GM23248 (cell line): ENCODE data around the gene MAGI1. TPM values are rescaled to one million over a fixed set of nuclear protein-coding genes. Genes with fewer than 3 reads are reported as not detected.

Source experiments
- DNase-seq: peaks from one replicate; pipeline ENCODE4 v3.0.0-alpha.2; 2015
- H2AFZ ChIP-seq: fragments of 200-600 bp; sonication (generic); 2 replicates; pipeline ENCODE4 v1.6.1; 2016; ENCODE audit warnings: antibody characterized with exemption
- H3F3A ChIP-seq: fragments of 200-600 bp; sonication (generic); 2 replicates; pipeline ENCODE4 v1.6.1; 2016; ENCODE audit warnings: mild to moderate bottlenecking, antibody characterized with exemption, mixed run types; ENCODE audit not compliant: insufficient read depth
- H3K27ac ChIP-seq: fragments of 200-600 bp; sonication (generic); 2 replicates; pipeline ENCODE4 v1.5.1; 2016; ENCODE audit warnings: mild to moderate bottlenecking
- H3K27me3 ChIP-seq: fragments of 200-600 bp; sonication (generic); replicated peaks from 2 replicates; pipeline ENCODE4 v1.6.1; 2016; ENCODE audit warnings: mild to moderate bottlenecking; ENCODE audit not compliant: insufficient read depth
- H3K36me3 ChIP-seq: fragments of 200-600 bp; sonication (generic); 2 replicates; pipeline ENCODE4 v1.6.1; 2016; ENCODE audit warnings: low read depth, mild to moderate bottlenecking
- H3K4me1 ChIP-seq: fragments of 200-600 bp; sonication (generic); 2 replicates; pipeline ENCODE4 v1.6.1; 2016; ENCODE audit warnings: mild to moderate bottlenecking; ENCODE audit not compliant: insufficient read depth
- H3K4me2 ChIP-seq: fragments of 200-600 bp; sonication (generic); one replicate; pipeline ENCODE4 v1.6.1; 2016; ENCODE audit warnings: mild to moderate bottlenecking; ENCODE audit not compliant: unreplicated experiment
- H3K4me3 ChIP-seq: fragments of 200-600 bp; sonication (generic); 2 replicates; pipeline ENCODE4 v1.5.1; 2016; ENCODE audit warnings: mild to moderate bottlenecking
- H3K79me2 ChIP-seq: fragments of 200-600 bp; sonication (generic); 2 replicates; pipeline ENCODE4 v1.6.1; 2016; ENCODE audit warnings: mild to moderate bottlenecking; ENCODE audit not compliant: insufficient read depth
- H3K9ac ChIP-seq: fragments of 200-600 bp; sonication (generic); 2 replicates; pipeline ENCODE4 v1.6.1; 2016; ENCODE audit warnings: mild to moderate bottlenecking
- H3K9me2 ChIP-seq: fragments of 200-600 bp; sonication (generic); 2 replicates; pipeline ENCODE4 v1.6.1; 2016; ENCODE audit warnings: mixed run types, mild to moderate bottlenecking, moderate library complexity; ENCODE audit not compliant: insufficient read depth
- H3K9me3 ChIP-seq: fragments of 200-600 bp; sonication (generic); one replicate; pipeline ENCODE4 v1.6.1; 2017; ENCODE audit warnings: low read depth
- H4K20me1 ChIP-seq: fragments of 200-600 bp; sonication (generic); 2 replicates; pipeline ENCODE4 v1.6.0; 2016; ENCODE audit not compliant: insufficient read depth
- EZH2 ChIP-seq: fragments of 200-600 bp; sonication (generic); IDR thresholded peaks from 2 replicates; pipeline ENCODE4 v1.6.1; 2018; ENCODE audit warnings: antibody characterized with exemption, mild to moderate bottlenecking; ENCODE audit not compliant: insufficient read depth, poor library complexity, severe bottlenecking
- EZH2phosphoT487 ChIP-seq: fragments of 200-600 bp; sonication (generic); IDR thresholded peaks from 2 replicates; pipeline ENCODE4 v1.6.1; 2018; ENCODE audit warnings: antibody characterized with exemption, moderate library complexity, mild to moderate bottlenecking, low read depth; ENCODE audit not compliant: insufficient read depth
- WGBS, 2 experiments: methylation state at CpG; one replicate each; pipeline ENCODE4 v1.1.6; 2015 to 2017; ENCODE audit warnings: low lambda C conversion rate in 2 of 2, low coverage in 1 of 2; ENCODE audit errors: missing lambda C conversion rate in 2 of 2; 5-methylcytosine and 5-hydroxymethylcytosine counted together
- in situ Hi-C: fragments of 300-500 bp; cut with MboI; formaldehyde crosslinking; loops from 2 replicates; pipeline ENCODE4 v1.15.0; 2020
- polyA plus RNA-seq: library from polyadenylated mRNA; unstranded; fragments of >200 nt; fragmentation: Nextera tagmentation; extraction: Ambion mirVana; gene quantifications from 2 replicates; pipeline ENCODE4 v1.2.1, GENCODE V29; 2016
- total RNA-seq: library from RNA; depleted of rRNA; stranded (reverse); fragments of >200 nt; shearing (Covaris generic); gene quantifications from 2 replicates; pipeline ENCODE4 v1.2.3, GENCODE V29; 2014

Gene MAGI1
- total and polyA plus RNA-seq, 2 experiments from 2014 or later = 7.3 to 13.8 TPM

DNA sequence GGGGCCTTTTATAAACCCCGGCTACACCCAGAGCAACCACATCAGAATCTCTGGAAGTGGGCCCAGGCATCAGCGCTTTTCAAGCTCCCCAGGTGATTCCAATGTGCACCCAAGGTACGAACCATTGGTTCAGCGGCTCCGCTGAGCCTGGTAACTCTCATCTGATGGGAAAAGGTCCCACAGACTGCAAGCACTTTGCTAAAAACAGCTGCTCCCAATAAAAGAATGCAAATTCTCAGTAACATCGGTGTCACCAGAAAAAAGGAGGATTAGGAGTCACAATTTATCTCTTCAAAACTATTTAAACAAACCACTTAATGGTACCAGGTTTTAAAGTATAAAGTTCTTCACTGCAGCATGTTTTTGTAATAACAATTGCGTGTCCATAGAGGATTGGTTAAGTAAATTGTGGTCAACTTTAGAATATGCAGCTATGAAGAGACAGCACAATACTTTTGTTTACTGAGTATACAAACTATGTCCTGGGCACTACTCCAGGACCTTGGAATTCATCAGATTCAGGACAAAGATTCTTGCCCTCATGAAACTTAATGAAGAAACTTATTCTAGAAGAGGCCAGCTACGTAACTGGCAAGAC is 690.2 kb downstream of the MAGI1 start:
- Histone ChIP-seq H3K36me3 (no peaks in the 10 kb centered on the region), H2AFZ (no peak overlapping the region), H3K9me3 (no peaks in the 10 kb centered on the region), H3K27ac (no peak overlapping the region), H3F3A (peaks cover 7% of the 10 kb centered on the region; the same call in 1 of the 2 replicates), H3K4me3 (no peak overlapping the region), H3K79me2 (no peaks in the 10 kb centered on the region), H4K20me1 (no peaks in the 10 kb centered on the region), H3K4me2 (no peak overlapping the region), H3K4me1 (no peaks in the 10 kb centered on the region), H3K9me2 (no peaks in the 10 kb centered on the region), H3K27me3 (no peaks in the 10 kb centered on the region), H3K9ac (no peak overlapping the region)
- WGBS, 2 experiments = 42 to 49% methylated on average over 8 of the region's 8 CpGs
- in situ Hi-C loops = no loop called here
- TF ChIP-seq EZH2phosphoT487 = no peak
- no peak for TF ChIP-seq EZH2
- peak; percentile 61 for DNase-seq

DNA sequence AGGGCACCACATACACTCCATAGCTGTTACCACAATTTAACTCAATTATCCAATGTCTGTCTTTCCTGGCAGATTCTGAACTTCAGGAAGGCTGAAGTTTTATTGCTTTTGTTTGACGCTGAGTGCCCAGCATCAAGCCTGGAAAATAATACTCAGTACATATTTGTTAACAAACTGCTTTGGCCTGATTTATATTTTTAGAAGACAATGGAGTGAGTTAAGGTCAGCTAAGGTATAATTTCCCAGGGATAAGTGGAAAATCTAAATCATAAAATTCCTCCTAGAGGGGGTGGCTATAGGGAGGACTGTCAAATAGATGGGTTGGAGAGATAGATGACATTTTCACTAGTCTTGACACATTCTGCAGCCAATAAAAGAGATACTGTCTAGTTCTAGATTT is 691.6 kb downstream of the MAGI1 start:
- TF ChIP-seq EZH2 (no peak), EZH2phosphoT487 (no peak)
- Histone ChIP-seq H3K4me1 (no peaks in the 10 kb centered on the region), H2AFZ (no peak overlapping the region), H3K36me3 (no peaks in the 10 kb centered on the region), H4K20me1 (no peaks in the 10 kb centered on the region), H3K9me2 (no peaks in the 10 kb centered on the region), H3K27ac (no peak overlapping the region), H3K9me3 (no peaks in the 10 kb centered on the region), H3K4me3 (no peak overlapping the region), H3K9ac (no peak overlapping the region), H3F3A (0 out of 2 replicates have a peak, but pooled peaks cover 3% of the 10 kb centered on the region), H3K27me3 (no peaks in the 10 kb centered on the region), H3K4me2 (no peak overlapping the region), H3K79me2 (no peaks in the 10 kb centered on the region)
- WGBS, 2 experiments = 53 to 60% methylated on average over 1 of the region's 1 CpG
- in situ Hi-C loops = no loop called here
- DNase-seq = no peak

DNA sequence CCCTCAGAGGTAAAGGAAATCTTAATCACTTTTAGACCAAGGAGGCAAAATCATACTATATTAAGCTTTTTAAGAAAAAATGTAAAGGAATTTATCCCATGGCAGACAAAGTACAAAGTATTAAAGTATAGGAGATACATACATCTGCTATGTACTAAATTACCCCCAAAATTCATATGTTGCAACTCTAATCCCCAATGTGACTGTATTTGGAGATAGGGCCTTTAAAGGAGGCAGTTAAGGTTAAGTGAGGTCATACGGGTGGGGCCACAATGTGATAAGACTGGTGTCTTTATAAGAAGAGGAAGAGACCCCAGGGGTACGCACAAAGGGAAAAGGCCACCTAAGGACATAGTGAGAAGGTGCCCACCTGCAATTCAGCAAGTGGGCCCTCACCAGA is 693.9 kb downstream of the MAGI1 start:
- Histone ChIP-seq H4K20me1 (no peaks in the 10 kb centered on the region), H3K27ac (no peak overlapping the region), H3K4me3 (no peak overlapping the region), H3K9ac (no peak overlapping the region), H3K9me3 (no peaks in the 10 kb centered on the region), H3K36me3 (no peaks in the 10 kb centered on the region), H3F3A (no peaks in the 10 kb centered on the region), H3K4me1 (no peaks in the 10 kb centered on the region), H2AFZ (no peak overlapping the region), H3K4me2 (no peak overlapping the region), H3K79me2 (no peaks in the 10 kb centered on the region), H3K27me3 (no peaks in the 10 kb centered on the region), H3K9me2 (no peaks in the 10 kb centered on the region)
- in situ Hi-C loops = no loop called here
- TF ChIP-seq EZH2phosphoT487 = no peak
- no peak for TF ChIP-seq EZH2
- no peak for DNase-seq
- WGBS, 2 experiments = 60 to 79% methylated on average over 2 of the region's 2 CpGs

DNA sequence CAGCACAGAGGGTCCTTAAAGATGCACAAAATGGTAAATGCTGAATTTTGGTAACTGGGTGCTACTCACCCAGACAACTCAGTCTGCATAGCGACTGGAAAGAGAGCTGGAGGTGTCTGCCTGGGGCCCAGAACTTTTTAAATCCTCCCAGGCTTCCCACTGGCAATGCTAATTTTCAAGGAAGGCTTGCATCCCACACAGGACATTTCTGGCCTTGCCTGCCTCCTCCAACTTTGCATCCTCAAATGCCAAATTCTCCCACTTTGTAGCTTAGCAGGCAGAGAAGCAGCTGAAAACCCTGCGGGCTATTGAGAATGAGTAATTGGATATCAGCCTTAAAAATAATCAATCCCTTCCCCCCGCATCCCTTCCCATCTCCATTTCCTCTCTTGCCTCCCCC is 694.3 kb downstream of the MAGI1 start:
- in situ Hi-C loops = no loop called here
- no peaks in the 10 kb centered on the region for H3K36me3 ChIP-seq
- H3K4me2 ChIP-seq = no peak overlapping the region
- no peaks in the 10 kb centered on the region for H3K27me3 ChIP-seq
- no peaks in the 10 kb centered on the region for H3K79me2 ChIP-seq
- no peak overlapping the region for H3K27ac ChIP-seq
- no peak overlapping the region for H3K4me3 ChIP-seq
- H3F3A ChIP-seq = no peaks in the 10 kb centered on the region
- no peak for DNase-seq
- H3K9me3 ChIP-seq = no peaks in the 10 kb centered on the region
- no peaks in the 10 kb centered on the region for H3K4me1 ChIP-seq
- 62 to 75% methylated on average over 3 of the region's 3 CpGs for WGBS, 2 experiments
- TF ChIP-seq EZH2 = no peak
- TF ChIP-seq EZH2phosphoT487 = no peak
- H3K9me2 ChIP-seq = no peaks in the 10 kb centered on the region
- H4K20me1 ChIP-seq = no peaks in the 10 kb centered on the region
- no peak overlapping the region for H3K9ac ChIP-seq
- H2AFZ ChIP-seq = no peak overlapping the region
